Natural killer cell treated with Interleukin-12 subunit alpha and Interleukin-12 subunit beta and Interleukin-15 and Interleukin-18, amount 100 ng/mL, for 72 hours (primary cell): ENCODE measurements around the gene NR4A1. TPM values are rescaled to one million over a fixed set of nuclear protein-coding genes. Genes with fewer than 3 reads are reported as not detected.

Source experiments
- ATAC-seq, 2 donors: fragments of 150-1000 bp; cut with Tn5 transposase in 1 of 2; sonication (Bioruptor Pico), chemical (Tn5 transposase) in 1 of 2; 2 replicates each; pipeline ENCODE4 v1.10.0; 2021
- DNase-seq: peaks from one replicate; pipeline ENCODE4 v3.0.0; 2022; ENCODE audit warnings: low spot score
- H3K27ac Mint-ChIP-seq, 2 donors: 1 replicate in 1 of 2; 2 replicates in 1 of 2; pipeline ENCODE4 v1.8.0; 2022; ENCODE audit warnings: mixed read lengths in 2 of 2, mild to moderate bottlenecking in 1 of 2, moderate library complexity in 1 of 2
- H3K27me3 Mint-ChIP-seq, 2 donors: 1 replicate in 1 of 2; 2 replicates in 1 of 2; pipeline ENCODE4 v1.8.0; 2022; ENCODE audit warnings: mixed read lengths in 2 of 2
- H3K36me3 Mint-ChIP-seq: one replicate; pipeline ENCODE4 v1.8.0; 2022; ENCODE audit warnings: mixed read lengths
- H3K4me1 Mint-ChIP-seq, 2 donors: 1 replicate in 1 of 2; 2 replicates in 1 of 2; pipeline ENCODE4 v1.8.0; 2022; ENCODE audit warnings: low read depth in 2 of 2, mixed read lengths in 2 of 2, mild to moderate bottlenecking in 1 of 2
- H3K4me3 Mint-ChIP-seq: one replicate; pipeline ENCODE4 v1.8.0; 2022; ENCODE audit warnings: mixed read lengths
- H3K9me3 Mint-ChIP-seq: 2 replicates; pipeline ENCODE4 v1.8.0; 2022; ENCODE audit warnings: mixed read lengths
- total RNA-seq, 2 donors: library from RNA; stranded (reverse); gene quantifications; one replicate each; pipeline ENCODE4 v1.2.3, GENCODE V29; 2022

The NR4A1 gene
- total RNA-seq, 2 donors from 2014 or later = 3.0 to 4.0 TPM

DNA sequence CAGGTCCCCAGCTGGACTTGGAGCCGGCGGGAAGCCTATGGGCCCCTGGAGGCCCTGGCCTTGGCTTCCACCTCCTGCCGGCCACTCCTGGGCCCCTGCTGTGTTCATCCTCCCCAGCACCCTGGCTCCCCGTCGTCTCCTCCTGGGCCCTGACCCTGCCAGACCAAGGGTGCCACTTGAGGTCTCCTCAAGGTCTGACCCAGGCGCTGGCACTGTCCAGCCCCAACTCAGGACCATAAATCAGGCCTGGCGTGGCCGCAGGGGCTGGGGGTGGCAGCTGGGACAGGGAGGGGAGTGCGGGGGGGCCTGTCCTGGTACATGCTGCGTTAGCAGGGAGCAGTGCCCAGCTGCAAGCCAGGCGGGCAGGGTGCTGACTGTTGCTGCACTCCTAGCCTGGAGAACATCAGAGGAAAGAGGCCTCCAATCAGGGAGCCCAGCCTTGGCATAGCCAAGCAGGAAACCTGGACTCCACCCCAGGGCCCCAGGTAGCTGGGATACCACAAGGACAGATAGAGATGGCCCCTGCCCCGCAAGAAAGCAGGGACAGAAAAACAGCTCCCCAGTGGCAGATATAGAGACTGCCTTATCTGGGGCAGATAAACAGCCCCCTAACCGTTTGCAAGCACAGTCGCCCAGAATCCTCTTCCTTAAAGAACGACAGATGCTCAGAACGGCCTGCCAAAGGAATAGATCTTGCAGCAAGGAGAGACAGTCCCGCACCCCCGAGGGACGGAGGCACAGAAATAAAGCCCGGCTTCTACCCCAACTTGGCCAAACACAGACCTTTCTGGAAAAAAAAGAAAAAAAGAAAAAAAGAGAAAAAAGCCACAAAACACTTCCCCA is 12.1 kb downstream of the NR4A1 start:
- no peak overlapping the region for H3K27ac Mint-ChIP-seq
- H3K27me3 Mint-ChIP-seq = peaks cover 8 to 21% of the 10 kb centered on the region in 2 donors
- peaks cover 5 to 10% of the 10 kb centered on the region in 2 donors for H3K4me1 Mint-ChIP-seq
- no peaks in the 10 kb centered on the region for H3K36me3 Mint-ChIP-seq
- no peaks in the 10 kb centered on the region for H3K9me3 Mint-ChIP-seq
- no peak for ATAC-seq
- H3K4me3 Mint-ChIP-seq = no peak overlapping the region
- DNase-seq = no peak

DNA sequence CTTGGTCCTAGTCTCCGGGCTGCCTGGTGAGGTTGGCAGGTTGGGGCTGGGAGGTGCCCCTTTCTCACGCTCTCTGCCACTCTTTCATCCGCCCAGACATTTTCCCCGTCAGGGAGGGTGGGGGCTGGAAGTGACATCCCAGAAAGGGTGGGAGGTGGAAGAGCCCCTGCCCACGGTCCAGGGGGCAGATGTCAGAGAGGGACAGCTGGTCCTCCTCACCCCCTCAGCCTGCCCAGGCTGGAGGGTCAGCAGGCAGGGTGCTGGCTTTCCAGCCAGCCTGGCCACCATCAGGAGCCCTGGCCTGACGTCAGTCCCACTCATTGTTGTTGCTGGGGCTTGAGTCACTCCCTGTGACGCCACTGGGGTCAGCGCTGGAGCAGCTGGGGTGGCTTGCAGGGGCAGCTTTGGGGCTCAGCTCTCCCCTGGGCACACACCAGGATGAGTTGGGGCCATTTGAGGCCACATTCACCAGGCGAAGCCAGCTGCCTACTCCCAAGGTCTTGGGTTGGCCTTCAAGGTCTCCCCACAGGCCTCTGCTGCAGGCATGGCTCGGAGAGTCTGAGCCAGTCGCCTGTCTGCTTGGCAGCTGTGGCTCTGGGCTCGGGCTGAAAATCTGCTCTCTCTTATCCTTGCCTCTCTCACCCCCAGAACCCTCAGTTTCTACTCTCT is 12.9 kb downstream of the NR4A1 start:
- ATAC-seq (no peak), DNase-seq (no peak)
- Mint-ChIP-seq H3K36me3 (no peaks in the 10 kb centered on the region), H3K9me3 (no peaks in the 10 kb centered on the region), H3K4me3 (no peak overlapping the region), H3K4me1 (peaks cover 8 to 13% of the 10 kb centered on the region in 2 donors), H3K27ac (peak overlapping the region in 1 of 2 donors; percentile 8), H3K27me3 (peaks cover 8 to 21% of the 10 kb centered on the region in 2 donors)

GRCh38 chr12:52066346-52067080 is 15.3 kb downstream of the NR4A1 start:
- H3K4me3 Mint-ChIP-seq = peak overlapping the region; percentile 54
- DNase-seq = no peak
- no peak overlapping the region for H3K27ac Mint-ChIP-seq
- no peaks in the 10 kb centered on the region for H3K36me3 Mint-ChIP-seq
- H3K27me3 Mint-ChIP-seq = peaks cover 8 to 21% of the 10 kb centered on the region in 2 donors
- peak in 1 of 2 donors; percentile 32 for ATAC-seq
- no peaks in the 10 kb centered on the region for H3K9me3 Mint-ChIP-seq
- peaks cover 26 to 32% of the 10 kb centered on the region in 2 donors for H3K4me1 Mint-ChIP-seq

GRCh38 chr12:52067081-52067374 is 15.8 kb downstream of the NR4A1 start:
- peaks cover 8 to 21% of the 10 kb centered on the region in 2 donors for H3K27me3 Mint-ChIP-seq
- peaks cover 30 to 36% of the 10 kb centered on the region in 2 donors for H3K4me1 Mint-ChIP-seq
- no peak for DNase-seq
- peak overlapping the region; percentile 54 for H3K4me3 Mint-ChIP-seq
- no peak overlapping the region for H3K27ac Mint-ChIP-seq
- no peaks in the 10 kb centered on the region for H3K9me3 Mint-ChIP-seq
- H3K36me3 Mint-ChIP-seq = peaks cover 2% of the 10 kb centered on the region
- ATAC-seq = no peak

DNA sequence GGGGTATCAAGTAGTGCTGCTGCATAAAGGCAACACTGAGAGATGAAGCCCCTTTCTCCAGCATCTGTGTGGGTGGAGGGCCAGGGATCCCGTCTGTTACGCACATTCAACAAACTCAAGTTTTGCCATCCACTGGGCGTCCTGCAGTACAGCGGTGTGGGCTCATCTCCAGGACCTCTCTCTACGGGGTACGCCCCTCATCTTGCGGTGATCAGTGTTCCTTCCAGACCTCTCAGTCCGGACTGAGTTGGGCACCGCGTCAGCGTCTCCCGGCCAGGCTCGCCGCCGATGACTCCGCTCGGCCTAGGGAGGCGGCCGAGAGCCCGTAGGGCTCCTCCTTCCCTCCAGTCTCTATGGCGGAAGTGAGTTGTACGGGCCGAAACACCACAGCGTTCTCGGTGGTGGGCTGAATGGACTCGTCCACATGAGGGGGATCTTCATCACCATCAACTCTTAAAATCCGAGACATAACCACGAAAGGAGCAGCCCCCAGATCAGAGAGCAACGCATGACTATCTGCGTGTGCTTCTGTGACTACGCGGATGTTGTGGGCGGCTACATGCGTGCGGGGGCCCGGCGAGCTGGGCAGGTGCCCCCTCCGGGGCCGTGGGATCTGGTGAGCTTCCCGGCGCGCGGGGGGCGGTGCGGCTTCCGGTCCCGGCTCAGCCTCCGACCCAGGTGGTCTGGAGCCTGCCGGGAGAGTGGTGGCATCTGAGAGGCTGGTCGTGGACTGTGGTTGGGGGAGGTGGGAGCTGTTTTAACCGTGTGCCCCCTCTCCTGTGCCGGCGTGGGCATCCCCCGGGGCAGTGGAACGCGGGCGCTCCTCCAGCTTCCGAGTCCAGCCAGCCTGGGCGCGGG is 18.3 kb downstream of the NR4A1 start, which contains the start of gene ATG101:
TSS of gene ATG101 (plus strand) at position 652 of the 858 bp plus-strand sequence. CDS start 3,673 bp downstream, outside the sequence.
- DNase-seq (peak; percentile 93), ATAC-seq (peak; percentile 98 to 99)
- Mint-ChIP-seq H3K9me3 (no peaks in the 10 kb centered on the region), H3K4me3 (peak within 1 kb of the TSS; percentile 95), H3K36me3 (peaks cover 9% of the 10 kb centered on the region), H3K27ac (peak within 1 kb of the TSS; percentile 94 to 99), H3K27me3 (peaks cover 8 to 19% of the 10 kb centered on the region in 2 donors), H3K4me1 (peaks cover 48 to 49% of the 10 kb centered on the region in 2 donors)

GRCh38 chr12:52070185-52070925 is 19.1 kb downstream of the NR4A1 start:
- no peak for DNase-seq
- H3K9me3 Mint-ChIP-seq = no peaks in the 10 kb centered on the region
- H3K27ac Mint-ChIP-seq = peak overlapping the region; percentile 94 to 99
- peaks cover 48 to 49% of the 10 kb centered on the region in 2 donors for H3K4me1 Mint-ChIP-seq
- H3K36me3 Mint-ChIP-seq = peaks cover 9% of the 10 kb centered on the region
- peak overlapping the region; percentile 95 for H3K4me3 Mint-ChIP-seq
- peak in 1 of 2 donors; percentile 59 for ATAC-seq
- H3K27me3 Mint-ChIP-seq = peaks cover 8 to 14% of the 10 kb centered on the region in 2 donors

- peaks cover 44 to 48% of the 10 kb centered on the region in 2 donors for H3K4me1 Mint-ChIP-seq
- H3K36me3 Mint-ChIP-seq = peaks cover 16% of the 10 kb centered on the region
- H3K4me3 Mint-ChIP-seq = no peak overlapping the region
These were observed 22.5 kb downstream of the NR4A1 start for GRCh38 chr12:52073531-52074381.

DNA sequence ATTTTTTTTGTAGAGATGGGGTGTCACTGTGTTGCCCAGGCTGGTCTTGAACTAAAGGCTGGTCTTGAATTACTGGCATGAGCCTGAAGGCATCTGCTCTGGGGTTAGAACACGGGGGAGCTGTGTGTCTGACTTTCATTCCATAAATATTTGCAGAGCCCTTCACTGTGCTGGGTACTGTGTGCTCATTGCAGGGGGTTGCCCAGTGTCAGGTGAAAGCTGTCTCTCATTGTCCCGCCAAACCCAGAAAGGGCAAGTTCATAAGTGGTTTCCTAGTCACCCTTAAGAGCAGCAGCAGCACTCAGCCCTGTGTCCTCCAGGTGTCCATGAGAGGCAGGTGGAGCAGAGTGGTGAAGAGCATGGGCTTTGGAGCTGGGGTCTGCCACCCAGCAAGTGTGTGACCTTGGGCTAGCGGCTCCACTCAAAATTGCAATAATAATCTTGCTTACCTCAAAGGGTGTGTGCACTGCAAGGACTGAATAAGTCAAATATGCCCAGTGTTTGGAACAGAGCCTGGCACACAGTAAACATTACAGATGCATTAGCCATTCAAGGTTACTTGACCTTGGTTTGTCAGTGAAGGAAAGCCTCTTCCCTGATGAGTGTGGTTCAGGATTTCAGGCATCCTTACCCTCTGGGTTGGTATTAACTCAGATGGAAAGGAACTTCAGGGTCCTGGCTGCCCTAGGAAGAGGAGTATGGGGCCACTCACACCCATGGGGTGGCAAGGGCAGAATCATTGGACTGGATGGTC is 23.9 kb downstream of the NR4A1 start:
- H3K4me1 Mint-ChIP-seq = peaks cover 34 to 38% of the 10 kb centered on the region in 2 donors
- no peak overlapping the region for H3K4me3 Mint-ChIP-seq
- no peak overlapping the region for H3K27ac Mint-ChIP-seq
- ATAC-seq (no peak), DNase-seq (no peak)
- no peaks in the 10 kb centered on the region for H3K27me3 Mint-ChIP-seq
- peaks cover 16% of the 10 kb centered on the region for H3K36me3 Mint-ChIP-seq
- H3K9me3 Mint-ChIP-seq = no peaks in the 10 kb centered on the region

More at GRCh38 chr12:52073531-52074381, 22.5 kb downstream of the NR4A1 start:
- Mint-ChIP-seq H3K27ac (no peak overlapping the region), H3K27me3 (no peaks in the 10 kb centered on the region), H3K9me3 (no peaks in the 10 kb centered on the region)
- ATAC-seq (no peak), DNase-seq (no peak)

DNA sequence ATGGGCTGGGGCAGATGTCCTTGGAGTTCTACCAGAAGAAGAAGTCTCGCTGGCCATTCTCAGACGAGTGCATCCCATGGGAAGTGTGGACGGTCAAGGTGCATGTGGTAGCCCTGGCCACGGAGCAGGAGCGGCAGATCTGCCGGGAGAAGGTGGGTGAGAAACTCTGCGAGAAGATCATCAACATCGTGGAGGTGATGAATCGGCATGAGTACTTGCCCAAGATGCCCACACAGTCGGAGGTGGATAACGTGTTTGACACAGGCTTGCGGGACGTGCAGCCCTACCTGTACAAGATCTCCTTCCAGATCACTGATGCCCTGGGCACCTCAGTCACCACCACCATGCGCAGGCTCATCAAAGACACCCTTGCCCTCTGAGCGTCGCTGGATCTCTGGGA is 25.6 kb downstream of the NR4A1 start:
- no peak overlapping the region for H3K4me3 Mint-ChIP-seq
- DNase-seq (peak; percentile 45), ATAC-seq (no peak)
- H3K27ac Mint-ChIP-seq = no peak overlapping the region
- H3K27me3 Mint-ChIP-seq = no peaks in the 10 kb centered on the region
- no peaks in the 10 kb centered on the region for H3K9me3 Mint-ChIP-seq
- H3K4me1 Mint-ChIP-seq = peaks cover 20 to 25% of the 10 kb centered on the region in 2 donors
- peaks cover 16% of the 10 kb centered on the region for H3K36me3 Mint-ChIP-seq

DNA sequence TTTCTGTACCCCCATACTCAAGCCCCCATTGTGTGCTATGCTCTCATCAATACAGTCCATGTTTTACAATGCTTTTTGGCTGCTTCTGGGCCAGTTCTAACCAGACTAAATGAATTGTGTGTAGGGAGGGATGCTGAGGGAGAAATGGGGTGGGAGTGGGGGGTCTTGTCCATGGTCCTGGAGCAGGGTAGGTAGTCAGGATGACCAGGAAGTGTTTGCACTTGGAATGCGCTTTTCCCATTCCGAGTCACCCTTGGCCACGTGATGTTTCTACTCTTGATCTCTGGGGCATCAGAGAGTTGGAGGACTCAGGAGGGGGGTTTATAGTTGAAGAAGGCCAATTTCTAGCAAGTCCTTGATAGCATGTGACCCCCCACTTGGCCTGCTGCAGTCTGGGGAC is 27.0 kb downstream of the NR4A1 start:
- DNase-seq = no peak
- Mint-ChIP-seq H3K4me1 (peaks cover 11 to 16% of the 10 kb centered on the region in 2 donors), H3K27ac (no peak overlapping the region), H3K9me3 (no peaks in the 10 kb centered on the region), H3K27me3 (no peaks in the 10 kb centered on the region), H3K4me3 (no peak overlapping the region), H3K36me3 (peaks cover 8% of the 10 kb centered on the region)
- ATAC-seq = no peak

- Mint-ChIP-seq H3K4me3 (no peak within 1 kb of the TSS), H3K27ac (no peak within 1 kb of the TSS), H3K36me3 (peaks cover 7% of the 10 kb centered on the region), H3K27me3 (no peaks in the 10 kb centered on the region), H3K4me1 (peaks cover 5 to 9% of the 10 kb centered on the region in 2 donors), H3K9me3 (no peaks in the 10 kb centered on the region)
- no peak for ATAC-seq
- DNase-seq = peak; percentile 51
These were observed 28.5 kb downstream of the NR4A1 start, which contains the start of gene SMIM41 for GRCh38 chr12:52079576-52080402. Gene SMIM41 (plus strand): TSS chr12:52079704. CDS start chr12:52079780, 76 bp downstream.
